Dedifferentiated amniotic fluid mesenchymal stem cell (primary cell): ENCODE measurements around the gene SYT12.
"Not testable (repeated sequence)": the region's sequence is repeated elsewhere in the genome, so short reads cannot be mapped to it uniquely, and the experiment has no call there.

Experiments
- DNase-seq: peaks from one replicate; pipeline ENCODE4 v3.0.0-alpha.2; 2016; ENCODE audit errors: extremely low spot score

Gene SYT12

GRCh38 chr11:67022961-67023956 is at the start of gene SYT12:
Gene SYT12 (plus strand): TSS chr11:67023134. CDS start chr11:67030145, 7,011 bp downstream.
- DNase-seq: no peak

GRCh38 chr11:66973956-66974580 is 48.9 kb upstream of the SYT12 start:
- no peak for DNase-seq

GRCh38 chr11:66974724-66975404 is 48.1 kb upstream of the SYT12 start, which contains the start of gene C11orf86:
Gene C11orf86 (plus strand): TSS chr11:66975304. CDS start chr11:66975363, 59 bp downstream.
- DNase-seq: no peak

GRCh38 chr11:66975405-66976027 is 47.4 kb upstream of the SYT12 start:
- no peak for DNase-seq

GRCh38 chr11:66976028-66976467 is 46.9 kb upstream of the SYT12 start:
- no peak for DNase-seq

- no peak for DNase-seq
Observed at GRCh38 chr11:66976925-66977324, 46.0 kb upstream of the SYT12 start.

- DNase-seq: no peak
Observed at GRCh38 chr11:66978229-66978628, 44.7 kb upstream of the SYT12 start.

GRCh38 chr11:66978717-66979116 is 44.2 kb upstream of the SYT12 start:
- DNase-seq: no peak

GRCh38 chr11:66979336-66979980 is 43.5 kb upstream of the SYT12 start:
- no peak for DNase-seq

GRCh38 chr11:66981976-66982578 is 40.9 kb upstream of the SYT12 start:
- peak; percentile 82 for DNase-seq

GRCh38 chr11:66983275-66983924 is 39.5 kb upstream of the SYT12 start:
- DNase-seq: no peak

GRCh38 chr11:66985508-66986177 is 37.3 kb upstream of the SYT12 start:
- no peak for DNase-seq

GRCh38 chr11:66986178-66986545 is 36.8 kb upstream of the SYT12 start:
- no peak for DNase-seq

GRCh38 chr11:66987158-66987620 is 35.7 kb upstream of the SYT12 start:
- no peak for DNase-seq

GRCh38 chr11:66987924-66988637 is 34.9 kb upstream of the SYT12 start:
- no peak for DNase-seq

- not testable (repeated sequence) for DNase-seq
Observed at GRCh38 chr11:66988741-66989140, 34.2 kb upstream of the SYT12 start.

GRCh38 chr11:66989360-66989759 is 33.6 kb upstream of the SYT12 start:
- not testable (repeated sequence) for DNase-seq

GRCh38 chr11:66992041-66992440 is 30.9 kb upstream of the SYT12 start:
- no peak for DNase-seq
